ENCODE results near the gene ACRBP. TPM values are rescaled to one million over a fixed set of nuclear protein-coding genes. Genes with fewer than 3 reads are reported as not detected.

The ACRBP gene
- total RNA-seq, 1 donor from 2014 or later, result 5.4 TPM

DNA sequence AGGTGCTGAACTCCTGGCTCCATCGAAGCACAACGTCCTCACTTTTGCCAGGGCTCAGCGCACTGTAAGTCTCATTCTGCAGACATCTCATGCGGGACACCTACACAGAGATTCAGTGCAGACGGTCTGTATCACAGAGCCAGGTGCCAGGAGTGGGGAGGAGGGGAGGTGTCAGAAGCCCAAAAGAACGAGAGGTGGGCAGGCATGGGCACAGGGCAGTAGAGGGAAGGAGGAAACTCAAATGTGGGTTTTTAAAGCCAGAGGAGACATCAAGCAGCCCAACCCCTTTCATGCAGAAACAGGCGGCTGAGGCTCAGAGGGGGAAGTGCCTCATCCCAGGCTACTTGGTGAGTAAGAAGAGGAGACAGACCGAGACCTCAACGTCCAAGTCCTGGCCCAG, 8.9 kb downstream of the ACRBP start:
- ChIA-PET POLR2A (interaction anchor here (0.7 to 2.6 kb wide), 6 partner anchors 17 to 305 kb away, joined by 3 to 10 read pairs (median 3); partner anchors contain the start of genes C12orf57, COPS7A, RNU7-1 and ZNF384), CTCF (no interaction called here)
- H3K36me3 Mint-ChIP-seq (ENCODE audit: low read depth), result peaks cover 3% of the 10 kb centered on the region
- peak overlapping the region; percentile 85 for H3K27ac Mint-ChIP-seq
- H3K27me3 Mint-ChIP-seq, result no peaks in the 10 kb centered on the region
- DNase-seq (no peak), ATAC-seq (ENCODE audit: low read depth) (peak; percentile 26)
- peaks cover 76% of the 10 kb centered on the region for H3K4me1 Mint-ChIP-seq
- H3K9me3 Mint-ChIP-seq, result no peaks in the 10 kb centered on the region
- intact Hi-C loops (cut with micrococcal nuclease), result loop anchor here (5.0 to 10.0 kb wide), 2 partner anchors 214 to 316 kb away; partner anchors contain the start of genes CDCA3, PTPN6 and USP5
- peak overlapping the region; percentile 69 for H3K4me3 Mint-ChIP-seq
- TF ChIP-seq, protein P1, sequence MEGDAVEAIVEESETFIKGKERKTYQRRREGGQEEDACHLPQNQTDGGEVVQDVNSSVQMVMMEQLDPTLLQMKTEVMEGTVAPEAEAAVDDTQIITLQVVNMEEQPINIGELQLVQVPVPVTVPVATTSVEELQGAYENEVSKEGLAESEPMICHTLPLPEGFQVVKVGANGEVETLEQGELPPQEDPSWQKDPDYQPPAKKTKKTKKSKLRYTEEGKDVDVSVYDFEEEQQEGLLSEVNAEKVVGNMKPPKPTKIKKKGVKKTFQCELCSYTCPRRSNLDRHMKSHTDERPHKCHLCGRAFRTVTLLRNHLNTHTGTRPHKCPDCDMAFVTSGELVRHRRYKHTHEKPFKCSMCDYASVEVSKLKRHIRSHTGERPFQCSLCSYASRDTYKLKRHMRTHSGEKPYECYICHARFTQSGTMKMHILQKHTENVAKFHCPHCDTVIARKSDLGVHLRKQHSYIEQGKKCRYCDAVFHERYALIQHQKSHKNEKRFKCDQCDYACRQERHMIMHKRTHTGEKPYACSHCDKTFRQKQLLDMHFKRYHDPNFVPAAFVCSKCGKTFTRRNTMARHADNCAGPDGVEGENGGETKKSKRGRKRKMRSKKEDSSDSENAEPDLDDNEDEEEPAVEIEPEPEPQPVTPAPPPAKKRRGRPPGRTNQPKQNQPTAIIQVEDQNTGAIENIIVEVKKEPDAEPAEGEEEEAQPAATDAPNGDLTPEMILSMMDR (IDR thresholded peaks at IDR 0.05), result no peak

DNA sequence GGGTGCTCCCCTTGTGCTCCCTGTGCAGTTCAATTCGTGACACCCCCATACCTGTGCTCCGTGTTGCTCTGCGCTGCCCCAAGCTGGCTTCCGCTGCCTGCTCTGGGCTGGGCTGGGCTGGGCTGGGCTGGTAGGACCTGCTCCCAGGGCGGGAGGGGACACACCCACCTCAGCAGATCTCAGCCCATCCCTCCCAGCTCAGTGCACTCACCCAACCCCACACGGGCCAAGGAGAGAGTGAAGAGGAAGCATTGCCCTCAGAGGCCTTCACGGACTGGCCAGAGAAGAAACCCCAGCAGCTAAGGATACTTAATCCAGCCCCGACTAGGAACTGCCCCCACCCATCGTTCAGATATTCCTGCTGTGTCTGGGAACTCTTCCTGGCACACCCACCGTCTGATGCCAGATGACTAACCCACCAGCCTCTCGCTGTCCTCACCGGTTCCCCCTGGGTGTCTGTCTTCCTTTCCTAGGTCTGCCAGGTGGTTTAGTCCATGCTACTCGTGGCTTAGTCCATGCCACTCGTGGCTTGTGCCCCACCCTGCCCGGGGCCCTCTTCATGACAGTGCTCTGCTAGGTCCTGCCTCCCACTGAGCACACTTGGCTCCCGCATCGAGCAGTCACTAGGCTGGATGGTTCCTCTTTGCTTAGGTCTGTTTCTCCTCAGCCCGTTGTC, 11.2 kb downstream of the ACRBP start, which contains the start of gene LPAR5:
LPAR5 (minus strand) TSS at position 104 of the 676 bp plus-strand sequence. CDS start 14,711 bp downstream, outside the sequence.
- Mint-ChIP-seq H3K4me3 (peak within 1 kb of the TSS; percentile 86), H3K27me3 (no peaks in the 10 kb centered on the region), H3K9me3 (no peaks in the 10 kb centered on the region), H3K27ac (peak within 1 kb of the TSS; percentile 98), H3K36me3 (ENCODE audit: low read depth) (peaks cover 10% of the 10 kb centered on the region), H3K4me1 (peaks cover 88% of the 10 kb centered on the region)
- TF ChIP-seq, protein P1 (IDR thresholded peaks at IDR 0.05), result no peak
- ATAC-seq (ENCODE audit: low read depth), result peak; percentile 66
- DNase-seq, result peak; percentile 61
- POLR2A ChIA-PET, result interaction anchor here (0.6 to 9.2 kb wide), 29 partner anchors 8 to 1590 kb away, joined by 3 to 126 read pairs (median 6); partner anchors contain the start of genes ACRBP, C12orf57, CDCA3 and COPS7A
- intact Hi-C loops (cut with micrococcal nuclease), result loop anchor here (1.0 to 10.0 kb wide), 8 partner anchors 8 to 319 kb away; partner anchors contain the start of genes CDCA3, CHD4, ING4 and PTPN6
- CTCF ChIA-PET, result interaction anchor here (1.1 to 1.2 kb wide), 4 partner anchors 8 to 142 kb away, joined by 3 to 13 read pairs (median 4); no protein-coding TSS in a partner anchor

- H3K4me3 Mint-ChIP-seq, result peak overlapping the region; percentile 86
- H3K36me3 Mint-ChIP-seq (ENCODE audit: low read depth), result peaks cover 15% of the 10 kb centered on the region
- peaks cover 92% of the 10 kb centered on the region for H3K4me1 Mint-ChIP-seq
- ChIA-PET CTCF (interaction anchor here (1.1 to 1.5 kb wide), 6 partner anchors 9 to 143 kb away, joined by 3 to 13 read pairs (median 4); no protein-coding TSS in a partner anchor), POLR2A (interaction anchor here (0.6 to 9.2 kb wide), 30 partner anchors 8 to 1591 kb away, joined by 3 to 126 read pairs (median 6); partner anchors contain the start of genes ACRBP, C12orf57, CDCA3 and COPS7A)
- intact Hi-C loops (cut with micrococcal nuclease), result loop anchor here (1.0 to 10.0 kb wide), 8 partner anchors 8 to 319 kb away; partner anchors contain the start of genes CDCA3, CHD4, ING4 and PTPN6
- DNase-seq (peak; percentile 77), ATAC-seq (ENCODE audit: low read depth) (peak; percentile 66)
- H3K27ac Mint-ChIP-seq, result peak overlapping the region; percentile 98
- H3K27me3 Mint-ChIP-seq, result no peaks in the 10 kb centered on the region
- TF ChIP-seq, protein P1 (IDR thresholded peaks at IDR 0.05), result no peak
- no peaks in the 10 kb centered on the region for H3K9me3 Mint-ChIP-seq
Measured at GRCh38 chr12:6635375-6635855, 11.8 kb downstream of the ACRBP start.

GRCh38 chr12:6632026-6632983, 14.9 kb downstream of the ACRBP start:
- peak; percentile 51 for DNase-seq
- Mint-ChIP-seq H3K36me3 (ENCODE audit: low read depth) (peaks cover 18% of the 10 kb centered on the region), H3K9me3 (no peaks in the 10 kb centered on the region), H3K27me3 (no peaks in the 10 kb centered on the region), H3K27ac (peak overlapping the region; percentile 98), H3K4me1 (peaks cover 84% of the 10 kb centered on the region), H3K4me3 (peak overlapping the region; percentile 86)
- ChIA-PET CTCF (interaction anchor here (1.0 to 1.5 kb wide), 5 partner anchors 11 to 16 kb away, joined by 3 to 5 read pairs (median 4); no protein-coding TSS in a partner anchor), POLR2A (interaction anchor here (0.6 to 9.2 kb wide), 18 partner anchors 9 to 515 kb away, joined by 3 to 126 read pairs (median 4); partner anchors contain the start of genes ACRBP, CDCA3, CHD4 and MLF2)
- intact Hi-C loops (cut with micrococcal nuclease), result loop anchor here (1.0 to 10.0 kb wide), 2 partner anchors 12 to 322 kb away; partner anchors contain the start of gene PTPN6
- peak; percentile 53 for ATAC-seq (ENCODE audit: low read depth)
- TF ChIP-seq, protein P1 (IDR thresholded peaks at IDR 0.05), result no peak

Data from activated B cell treated with CpG ODN at 0.5 μM for 24 hours (primary cell).